ENCODE data around the gene NDUFV1. TPM values are rescaled to one million over a fixed set of nuclear protein-coding genes. Genes with fewer than 3 reads are reported as not detected.

NDUFV1 gene
- total RNA-seq, 2 donors from 2014 or later: 246 to 381 TPM

Other genes with a start within 250 kb of the NDUFV1 start
- 1 to 10 TPM; 1.4 to 3.3 TPM for gene CLCF1, start 233.3 kb upstream of the NDUFV1 start, total RNA-seq
- 10 to 100 TPM; 25.9 to 47.8 TPM for gene RAD9A, start 214.9 kb upstream of the NDUFV1 start, total RNA-seq
- 100 to 1,000 TPM; 317 to 378 TPM for gene PPP1CA, start 205.1 kb upstream of the NDUFV1 start, total RNA-seq
- gene TBC1D10C, start 202.9 kb upstream of the NDUFV1 start, total RNA-seq: 10 to 100 TPM; 79.5 to 88.8 TPM
- 1 to 10 TPM; 2.3 to 4.9 TPM for gene CARNS1, start 191.3 kb upstream of the NDUFV1 start, total RNA-seq
- gene RPS6KB2, start 178.4 kb upstream of the NDUFV1 start, total RNA-seq: 100 to 1,000 TPM in 1 of 2 donors, 10 to 100 TPM in 1; 95.8 to 112 TPM
- 100 to 1,000 TPM; 198 to 266 TPM for gene PTPRCAP, start 169.3 kb upstream of the NDUFV1 start, total RNA-seq
- 10 to 100 TPM; 24.1 to 29.0 TPM for gene CORO1B, start 163.5 kb upstream of the NDUFV1 start, total RNA-seq
- gene GPR152, start 154.2 kb upstream of the NDUFV1 start, total RNA-seq: not detected
- gene CABP4, start 151.6 kb upstream of the NDUFV1 start, total RNA-seq: 1 to 10 TPM; 1.4 to 2.2 TPM
- 10 to 100 TPM; 30.7 to 39.1 TPM for gene TMEM134, start 137.7 kb upstream of the NDUFV1 start, total RNA-seq
- 100 to 1,000 TPM; 120 to 140 TPM for gene AIP, start 123.9 kb upstream of the NDUFV1 start, total RNA-seq
- gene PITPNM1, start 101.6 kb upstream of the NDUFV1 start, total RNA-seq: 100 to 1,000 TPM in 1 of 2 donors, 10 to 100 TPM in 1; 66.0 to 174 TPM
- gene CDK2AP2, start 98.8 kb upstream of the NDUFV1 start, total RNA-seq: 100 to 1,000 TPM in 1 of 2 donors, 10 to 100 TPM in 1; 92.6 to 103 TPM
- not detected for gene CABP2, start 83.5 kb upstream of the NDUFV1 start, total RNA-seq
- gene GSTP1, start 23.1 kb upstream of the NDUFV1 start, total RNA-seq: 100 to 1,000 TPM; 539 to 557 TPM
- 10 to 100 TPM in 1 of 2 donors, 1 to 10 TPM in 1; 9.9 to 11.5 TPM for gene NUDT8, start 23.0 kb downstream of the NDUFV1 start, total RNA-seq
- gene TBX10, start 32.8 kb downstream of the NDUFV1 start, total RNA-seq: not detected
- not detected for gene ACY3, start 43.8 kb downstream of the NDUFV1 start, total RNA-seq
- gene ALDH3B2, start 67.7 kb downstream of the NDUFV1 start, total RNA-seq: not detected